UCSD-AML1 (cell line): Measurements from ENCODE around the gene BAIAP2.

Source experiments
- DNase-seq: peaks from one replicate; lab custom pipeline; 2025; ENCODE audit not compliant: unreplicated experiment; lab: John Stamatoyannopoulos, UW

Gene BAIAP2

GRCh38 chr17:81102869-81103268 lies 67.9 kb downstream of the BAIAP2 start:
- DNase-seq, result no peak

GRCh38 chr17:81103379-81103778 lies 68.4 kb downstream of the BAIAP2 start:
- DNase-seq, result no peak

- DNase-seq, result no peak
These were observed 71.8 kb downstream of the BAIAP2 start for GRCh38 chr17:81106716-81107115.

DNA sequence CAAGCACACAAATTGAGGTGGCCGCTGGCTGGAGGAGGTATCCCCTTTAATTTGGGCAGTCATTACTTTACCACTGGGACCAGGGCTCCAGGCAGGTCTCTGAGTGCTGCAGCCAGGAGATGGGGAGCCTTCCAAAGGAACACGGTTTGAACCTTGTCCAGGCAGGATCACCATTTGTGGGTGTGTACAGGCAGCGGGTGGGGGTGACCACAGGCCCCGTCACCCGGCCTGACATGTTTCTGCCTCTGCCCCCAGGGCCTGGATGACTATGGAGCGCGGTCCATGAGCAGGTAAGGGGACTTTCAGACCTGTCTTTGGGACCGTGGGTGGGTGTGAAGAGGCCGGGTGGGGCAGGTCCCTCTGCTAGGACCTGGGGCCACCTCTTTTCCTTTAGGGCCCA lies 73.3 kb downstream of the BAIAP2 start:
- DNase-seq, result no peak

GRCh38 chr17:81109957-81110356 lies 75.0 kb downstream of the BAIAP2 start:
- DNase-seq, result peak; percentile 53

- DNase-seq, result no peak
These were observed 75.6 kb downstream of the BAIAP2 start for GRCh38 chr17:81110488-81111040.

DNA sequence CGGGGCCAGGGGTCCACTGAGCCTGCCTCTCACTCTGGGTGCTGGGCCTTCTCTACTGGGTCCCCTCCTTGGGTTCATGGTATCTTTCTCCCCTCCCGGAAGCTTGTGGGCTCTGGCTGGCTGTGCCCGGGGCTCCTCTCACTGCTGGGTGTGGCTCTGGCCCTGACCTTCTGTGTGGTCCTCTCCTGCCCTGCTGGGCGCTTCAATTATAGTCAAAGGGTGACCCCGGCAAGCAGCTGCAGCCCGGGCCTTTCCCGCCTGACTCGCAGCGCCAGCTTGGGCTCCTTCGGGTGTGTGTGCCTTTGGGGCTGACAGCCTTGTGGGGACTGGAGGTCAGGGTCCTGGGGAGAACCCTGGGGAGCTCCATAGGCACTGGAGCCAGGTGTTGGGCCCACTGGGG lies 76.1 kb downstream of the BAIAP2 start:
- no peak for DNase-seq

DNA sequence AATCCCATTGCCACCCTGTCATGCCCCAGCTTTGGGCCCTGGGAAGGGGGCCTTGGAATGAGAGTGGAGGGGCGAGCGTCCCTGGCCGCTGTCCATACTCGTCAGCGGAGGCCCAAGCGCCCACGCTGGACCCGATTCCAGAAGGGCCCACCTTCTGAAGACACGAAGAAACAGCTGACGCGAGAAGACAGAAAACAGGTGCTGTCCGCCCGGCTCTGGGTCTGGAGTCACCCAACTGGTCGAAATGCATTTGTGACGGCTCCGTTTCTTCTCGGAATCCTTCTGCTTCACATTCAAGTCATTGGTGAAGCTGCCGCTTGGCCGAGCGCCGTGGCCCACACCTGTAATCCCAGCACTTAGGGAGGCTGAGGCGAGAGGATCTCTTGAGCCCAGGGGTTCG lies 77.5 kb downstream of the BAIAP2 start:
- DNase-seq, result no peak

DNA sequence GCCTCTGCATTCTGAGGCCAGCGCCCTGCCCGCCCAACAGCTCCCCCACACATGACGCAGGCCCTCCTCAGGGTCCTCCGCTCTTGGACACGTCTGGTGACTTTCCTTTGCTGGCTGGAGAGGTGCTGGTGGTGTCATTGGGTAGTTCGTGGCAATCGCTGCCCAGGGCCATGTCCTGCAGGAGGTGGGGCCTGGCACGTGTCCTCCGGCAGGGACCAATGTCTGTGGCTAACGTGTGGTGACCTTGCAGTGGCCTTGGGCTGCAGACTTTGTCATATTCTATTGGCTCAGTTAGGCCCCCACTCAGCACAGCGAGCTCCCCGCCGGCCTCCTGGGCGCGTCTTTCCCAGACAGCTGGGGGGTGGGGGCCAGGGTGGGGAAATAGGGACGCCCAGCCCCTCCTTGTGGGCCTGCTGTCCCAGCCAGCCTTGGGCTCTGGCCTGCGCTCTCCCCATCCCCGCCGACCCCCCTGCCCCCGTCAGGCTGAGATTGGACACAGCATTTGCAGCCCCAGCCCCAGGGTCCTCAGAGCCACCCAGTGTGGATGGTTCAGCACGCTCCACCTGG lies 78.3 kb downstream of the BAIAP2 start:
- DNase-seq, result no peak

- no peak for DNase-seq
These were observed 79.6 kb downstream of the BAIAP2 start for GRCh38 chr17:81114351-81115093.

DNA sequence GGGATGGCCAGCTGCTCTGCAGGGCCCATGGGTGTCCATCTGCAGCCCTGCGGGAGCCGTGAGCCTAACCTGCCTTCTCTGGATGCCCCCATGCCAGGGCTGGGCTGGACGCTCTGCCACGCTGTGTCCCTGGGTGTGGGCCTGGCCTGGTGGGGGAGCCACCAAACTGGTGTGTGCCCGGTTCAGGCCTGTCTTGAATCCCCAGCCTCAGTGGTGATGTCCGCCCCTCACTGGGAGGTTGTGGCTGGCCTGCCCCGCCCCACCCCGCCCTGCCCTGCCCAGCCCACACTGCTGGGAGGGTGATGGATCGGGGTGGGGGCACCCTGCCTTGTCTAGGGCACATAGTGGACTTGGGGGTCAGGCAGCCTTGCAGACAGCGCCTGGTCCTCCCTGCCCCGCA lies 80.3 kb downstream of the BAIAP2 start:
- DNase-seq, result no peak

DNA sequence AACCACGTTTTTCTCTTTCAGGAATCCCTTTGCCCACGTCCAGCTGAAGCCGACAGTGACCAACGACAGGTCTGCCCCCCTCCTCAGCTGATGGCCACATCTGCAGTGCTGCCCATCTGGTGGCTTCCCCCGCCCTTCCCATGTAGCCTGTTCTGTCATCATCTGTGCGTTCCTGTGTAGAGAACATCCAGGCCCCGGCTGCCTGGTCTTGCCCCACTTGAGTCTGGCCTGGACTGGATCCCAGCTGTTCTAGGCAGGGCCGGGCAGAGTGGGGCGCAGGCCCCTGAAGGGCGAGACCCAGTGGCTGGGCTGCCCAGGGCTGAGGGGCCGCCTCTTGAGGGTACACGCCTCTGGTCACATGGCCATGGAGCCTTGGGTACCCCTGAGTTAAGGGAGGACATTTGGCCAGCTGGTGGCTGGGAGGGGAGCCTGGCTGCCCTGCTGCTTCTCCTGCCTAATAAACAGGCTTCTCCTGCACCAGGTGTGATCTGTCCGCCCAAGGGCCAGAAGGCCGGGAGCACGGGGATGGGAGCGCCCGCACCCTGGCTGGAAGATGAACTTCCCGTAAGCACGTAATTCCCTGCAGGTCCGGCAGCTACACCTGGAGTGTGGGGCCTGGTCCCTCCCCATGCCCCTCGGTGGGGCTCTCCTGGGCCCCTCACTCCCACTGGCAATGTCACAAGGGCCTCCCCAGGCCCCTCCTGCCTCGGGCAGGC lies 81.0 kb downstream of the BAIAP2 start:
- no peak for DNase-seq

DNA sequence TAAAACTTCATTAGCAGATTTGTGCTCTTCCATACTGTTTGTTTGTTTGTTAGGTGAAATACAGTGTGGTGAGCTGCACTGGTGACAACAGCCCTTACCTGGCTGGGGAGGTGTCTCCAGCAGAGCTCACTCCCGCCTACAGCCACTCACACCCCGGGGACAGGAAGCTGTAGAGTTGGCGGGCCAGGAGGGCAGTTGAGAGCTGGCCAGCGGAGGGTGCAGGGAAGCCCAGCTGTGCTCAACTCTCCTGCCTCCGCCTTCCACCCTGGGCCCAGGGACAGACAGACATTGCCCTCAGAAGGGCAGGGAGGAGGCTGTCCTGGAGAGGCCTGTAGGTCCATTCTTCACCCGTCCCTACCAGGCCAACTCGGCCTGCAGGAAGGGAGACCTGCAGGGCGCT lies 81.8 kb downstream of the BAIAP2 start:
- DNase-seq, result no peak

DNA sequence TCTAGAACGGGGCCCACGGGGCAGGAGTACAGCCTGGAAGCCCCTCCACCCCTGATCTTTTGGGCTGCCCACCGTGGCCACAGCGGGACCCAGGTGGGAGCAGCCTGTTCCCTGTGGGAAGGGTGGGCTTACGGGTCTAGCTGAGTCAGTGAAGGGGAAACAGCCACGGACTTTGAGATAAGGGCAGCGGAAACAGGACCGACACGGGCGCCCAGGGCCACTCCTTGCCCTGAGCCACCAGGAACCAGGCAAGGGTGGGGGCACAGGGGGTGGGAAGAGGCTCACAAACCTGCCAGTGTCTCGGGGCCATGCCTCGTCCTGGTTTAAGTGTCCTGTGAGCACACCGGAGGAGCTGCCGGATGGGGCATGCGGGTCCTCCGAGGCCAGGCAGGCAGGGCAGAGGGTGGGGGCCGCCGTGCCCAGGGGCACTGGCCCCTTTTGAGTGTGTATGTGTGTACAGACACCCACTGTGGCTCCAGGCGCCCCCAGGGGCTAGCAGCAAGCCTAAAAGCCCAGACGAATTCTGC lies 82.8 kb downstream of the BAIAP2 start:
- no peak for DNase-seq

GRCh38 chr17:81118308-81119221 lies 83.6 kb downstream of the BAIAP2 start:
- no peak for DNase-seq

GRCh38 chr17:81119223-81120148 lies 84.5 kb downstream of the BAIAP2 start:
- no peak for DNase-seq

DNA sequence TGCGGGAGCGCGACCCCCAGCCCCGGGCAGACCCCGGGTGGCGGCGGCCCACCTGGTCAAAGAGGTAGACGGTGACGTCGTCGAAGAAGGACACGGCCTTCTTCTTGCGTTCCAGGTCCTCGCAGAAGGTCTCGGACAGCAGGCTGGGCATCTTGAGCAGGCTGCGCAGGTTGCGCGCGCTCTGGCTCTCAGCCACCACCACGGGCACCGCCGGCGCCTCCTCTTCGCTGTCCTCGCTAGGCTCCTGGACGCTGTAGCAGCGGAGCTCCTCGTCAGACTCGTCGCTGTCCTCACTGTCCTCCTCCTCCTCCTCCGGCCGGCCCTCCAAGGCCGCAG lies 85.2 kb downstream of the BAIAP2 start:
- DNase-seq, result no peak

GRCh38 chr17:81120695-81121621 lies 86.0 kb downstream of the BAIAP2 start:
- DNase-seq, result no peak
